T-helper 17 cell (primary cell): ENCODE results near the gene GTF3C1. TPM values are rescaled to one million over a fixed set of nuclear protein-coding genes. Genes with fewer than 3 reads are reported as not detected.
A peak's percentile ranks its signal among the peaks of the same experiment; 100 is the strongest.

Experiments
- ATAC-seq: fragments of 150-1000 bp; cut with Tn5 transposase; 2 replicates; pipeline ENCODE4 v1.10.0; 2021; ENCODE audit warnings: mild to moderate bottlenecking, moderate library complexity
- DNase-seq, 3 donors: peaks; one replicate each; pipeline versions ENCODE4 v3.0.0 to v3.0.0-alpha.2; 2020 to 2021
- H3K9me3 ChIP-seq: one replicate; pipeline ENCODE4 v1.7.0; 2013; ENCODE audit warnings: low read length, mild to moderate bottlenecking; ENCODE audit not compliant: control insufficient read depth, poor library complexity, severe bottlenecking
- H3K27ac Mint-ChIP-seq: one replicate; pipeline ENCODE4 v1.8.0; 2022; ENCODE audit warnings: mild to moderate bottlenecking, moderate library complexity, mixed read lengths
- H3K27me3 Mint-ChIP-seq: one replicate; pipeline ENCODE4 v1.8.0; 2022; ENCODE audit warnings: mixed read lengths
- H3K36me3 Mint-ChIP-seq: one replicate; pipeline ENCODE4 v1.8.0; 2022; ENCODE audit warnings: low read depth, mixed read lengths
- H3K4me1 Mint-ChIP-seq: one replicate; pipeline ENCODE4 v1.8.0; 2022; ENCODE audit warnings: mild to moderate bottlenecking, mixed read lengths
- H3K4me3 Mint-ChIP-seq: one replicate; pipeline ENCODE4 v1.8.0; 2022; ENCODE audit warnings: mild to moderate bottlenecking, moderate library complexity, mixed read lengths
- total RNA-seq, 4 donors: library from RNA in 2 of 4; stranded (reverse) in 2 of 4; gene quantifications; one replicate each; pipeline ENCODE4 v1.2.3 and lab custom pipeline; 2022 to 2026

The GTF3C1 gene
- total RNA-seq, 2 donors from 2014 or later: 55.3 to 55.6 TPM

DNA sequence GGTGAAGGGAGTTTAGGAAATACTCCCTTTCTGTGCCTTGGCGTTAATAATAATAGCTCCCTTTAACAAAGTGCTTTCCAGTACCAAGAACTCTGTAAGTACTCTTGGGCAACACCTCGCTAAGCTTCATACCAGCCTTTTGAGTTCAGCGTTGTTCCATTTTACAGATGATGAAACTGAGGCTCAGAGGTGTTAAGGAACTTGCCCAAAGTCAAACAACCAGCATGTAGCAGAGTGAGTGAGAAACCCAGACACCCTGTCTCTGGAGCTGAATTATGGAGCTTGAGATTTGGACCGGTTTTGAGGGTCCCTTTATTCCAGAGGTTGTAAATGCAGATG lies 838 bp upstream of the GTF3C1 start:
- peaks cover 33% of the 10 kb centered on the region for H3K4me1 Mint-ChIP-seq
- peak overlapping the region; percentile 100 for H3K27ac Mint-ChIP-seq
- H3K27me3 Mint-ChIP-seq: no peaks in the 10 kb centered on the region
- DNase-seq (no peak), ATAC-seq (no peak)
- H3K4me3 Mint-ChIP-seq: peak overlapping the region; percentile 99
- no peaks in the 10 kb centered on the region for H3K9me3 ChIP-seq
- H3K36me3 Mint-ChIP-seq: peaks cover 3% of the 10 kb centered on the region

DNA sequence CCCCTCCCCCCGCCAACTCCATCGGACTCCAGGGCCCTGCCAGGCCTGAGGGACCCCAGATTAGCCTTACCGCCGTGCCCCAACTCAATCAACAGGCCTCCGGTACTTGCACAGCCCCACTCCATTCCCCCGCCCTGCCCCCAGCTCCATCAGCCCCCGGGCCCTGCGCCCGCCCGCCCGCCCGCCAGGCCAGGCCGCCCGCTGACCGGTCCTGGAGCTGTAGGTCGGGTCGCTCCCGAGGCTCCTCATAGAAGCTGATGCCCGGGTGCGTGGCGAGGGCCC lies 308 bp downstream of the GTF3C1 start:
- peaks cover 38% of the 10 kb centered on the region for H3K4me1 Mint-ChIP-seq
- H3K4me3 Mint-ChIP-seq: peak overlapping the region; percentile 99
- DNase-seq: no peak
- H3K9me3 ChIP-seq: no peaks in the 10 kb centered on the region
- ATAC-seq: peak; percentile 35
- no peaks in the 10 kb centered on the region for H3K27me3 Mint-ChIP-seq
- H3K27ac Mint-ChIP-seq: peak overlapping the region; percentile 100
- H3K36me3 Mint-ChIP-seq: peaks cover 5% of the 10 kb centered on the region

DNA sequence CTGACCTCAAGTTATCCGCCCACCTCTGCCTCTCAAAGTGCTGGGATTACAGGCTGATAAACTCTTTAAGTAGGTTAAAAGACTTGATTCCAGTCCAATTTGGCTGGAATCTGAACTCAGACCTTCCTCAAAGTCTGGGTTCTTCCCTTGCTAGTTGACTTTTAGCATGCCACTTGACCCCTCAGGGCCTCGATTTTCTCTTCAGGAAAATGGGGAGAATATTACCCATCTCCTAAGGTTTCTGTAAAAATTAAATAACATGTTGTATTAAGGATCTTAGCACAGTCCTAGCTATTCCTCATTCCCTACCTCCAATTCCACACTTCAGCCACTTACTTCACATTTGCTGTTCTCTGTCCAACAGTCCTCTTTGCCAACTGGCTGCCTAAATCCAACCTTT lies 1.9 kb downstream of the GTF3C1 start:
- no peak for ATAC-seq

DNA sequence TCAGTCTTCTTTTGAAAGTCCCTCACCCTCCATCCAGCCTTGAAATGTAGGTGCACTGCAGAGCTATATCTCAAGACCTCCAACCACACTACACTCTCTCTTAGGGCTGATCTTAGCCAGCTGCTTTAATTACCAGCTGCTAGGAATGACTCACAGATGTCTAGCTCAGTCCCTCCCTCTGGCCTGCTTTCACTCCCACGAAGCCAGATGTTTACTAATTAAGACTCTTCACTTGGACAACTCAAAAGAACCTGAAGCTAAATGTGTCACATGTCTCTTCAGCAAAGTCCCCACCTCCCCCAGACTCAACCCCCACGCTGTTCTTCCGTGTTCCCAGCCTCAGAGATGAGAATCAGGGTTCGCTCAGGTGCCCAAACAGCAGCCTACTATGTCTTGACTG lies 2.6 kb downstream of the GTF3C1 start:
- H3K4me1 Mint-ChIP-seq: peaks cover 40% of the 10 kb centered on the region
- peak overlapping the region; percentile 85 for H3K27ac Mint-ChIP-seq
- H3K4me3 Mint-ChIP-seq: peak overlapping the region; percentile 47
- H3K36me3 Mint-ChIP-seq: peaks cover 13% of the 10 kb centered on the region
- no peaks in the 10 kb centered on the region for H3K9me3 ChIP-seq
- DNase-seq (no peak), ATAC-seq (no peak)
- H3K27me3 Mint-ChIP-seq: no peaks in the 10 kb centered on the region

More for the DNA sequence above, 1.9 kb downstream of the GTF3C1 start:
- no peaks in the 10 kb centered on the region for H3K27me3 Mint-ChIP-seq
- H3K9me3 ChIP-seq: no peaks in the 10 kb centered on the region
- peaks cover 13% of the 10 kb centered on the region for H3K36me3 Mint-ChIP-seq
- no peak for DNase-seq
- H3K4me1 Mint-ChIP-seq: peaks cover 40% of the 10 kb centered on the region
- H3K4me3 Mint-ChIP-seq: peak overlapping the region; percentile 62
- peak overlapping the region; percentile 85 for H3K27ac Mint-ChIP-seq

DNA sequence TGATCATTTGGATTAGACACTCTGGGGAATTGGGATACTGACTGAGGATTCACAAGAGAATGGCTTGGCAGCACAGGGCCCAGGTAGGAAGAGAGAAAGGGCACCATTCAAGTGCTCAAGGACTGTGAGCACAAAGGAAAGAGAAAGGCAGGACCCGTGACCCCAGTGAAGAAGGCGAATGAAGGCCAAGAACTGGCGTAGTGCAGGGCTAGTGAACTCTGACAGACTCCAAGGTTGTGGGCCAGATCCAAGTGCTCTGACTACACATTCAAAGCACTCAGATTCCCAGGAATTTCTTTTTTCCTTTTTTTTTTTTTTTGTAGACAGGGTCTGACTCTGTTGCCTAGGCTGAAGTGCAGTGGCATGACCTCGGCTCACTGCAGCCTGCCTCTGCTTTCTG lies 5.0 kb downstream of the GTF3C1 start:
- ATAC-seq (no peak), DNase-seq (no peak)
- Mint-ChIP-seq H3K4me1 (peaks cover 31% of the 10 kb centered on the region), H3K4me3 (peak overlapping the region; percentile 52), H3K27ac (no peak overlapping the region), H3K36me3 (peaks cover 21% of the 10 kb centered on the region), H3K27me3 (no peaks in the 10 kb centered on the region)
- H3K9me3 ChIP-seq: no peaks in the 10 kb centered on the region

DNA sequence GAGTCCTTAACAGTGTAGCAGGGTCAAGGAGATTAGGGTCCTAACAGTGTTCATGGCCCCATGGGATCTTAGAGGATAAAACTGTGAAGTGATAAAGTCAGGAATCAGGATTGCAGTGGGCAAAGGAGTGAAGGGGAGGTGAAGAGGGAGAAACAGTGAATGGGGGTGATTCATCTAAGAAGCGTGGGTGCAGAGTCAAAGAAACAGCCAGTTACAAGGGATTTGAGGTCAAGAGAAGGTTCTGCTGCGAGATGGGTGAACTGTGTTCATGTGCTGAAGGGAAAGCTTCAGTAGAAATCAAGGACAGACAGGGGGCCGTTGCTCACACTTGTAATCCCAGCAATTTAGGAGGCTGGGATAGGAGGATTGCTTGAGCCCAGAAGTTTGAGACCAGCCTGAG lies 5.9 kb downstream of the GTF3C1 start:
- no peak for DNase-seq
- no peak for ATAC-seq
- Mint-ChIP-seq H3K4me3 (no peak overlapping the region), H3K36me3 (peaks cover 23% of the 10 kb centered on the region), H3K4me1 (peaks cover 29% of the 10 kb centered on the region), H3K27ac (no peak overlapping the region), H3K27me3 (no peaks in the 10 kb centered on the region)
- H3K9me3 ChIP-seq: no peaks in the 10 kb centered on the region

DNA sequence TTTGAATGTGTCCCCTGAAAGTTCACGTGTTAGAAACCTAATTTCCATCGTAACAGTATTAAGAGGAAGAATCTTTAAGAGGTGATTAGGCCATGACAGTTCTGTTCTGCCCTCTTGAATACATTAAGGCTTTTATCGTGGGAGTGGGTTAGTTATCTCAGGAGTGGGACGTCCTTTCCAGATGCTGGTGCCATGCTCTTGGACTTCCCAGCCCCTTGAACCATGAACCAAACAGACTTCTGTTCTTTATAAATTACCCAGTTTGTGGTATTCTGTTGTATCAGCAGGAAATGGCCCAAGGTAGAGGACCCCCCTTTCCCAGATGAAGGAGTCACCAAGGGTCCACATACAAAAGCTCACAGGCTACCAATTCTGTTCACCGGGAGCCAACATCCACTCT lies 10.1 kb downstream of the GTF3C1 start:
- H3K9me3 ChIP-seq: no peaks in the 10 kb centered on the region
- ATAC-seq (no peak), DNase-seq (no peak)
- Mint-ChIP-seq H3K4me1 (peaks cover 7% of the 10 kb centered on the region), H3K27me3 (no peaks in the 10 kb centered on the region), H3K27ac (no peak overlapping the region), H3K36me3 (peaks cover 23% of the 10 kb centered on the region), H3K4me3 (no peak overlapping the region)

DNA sequence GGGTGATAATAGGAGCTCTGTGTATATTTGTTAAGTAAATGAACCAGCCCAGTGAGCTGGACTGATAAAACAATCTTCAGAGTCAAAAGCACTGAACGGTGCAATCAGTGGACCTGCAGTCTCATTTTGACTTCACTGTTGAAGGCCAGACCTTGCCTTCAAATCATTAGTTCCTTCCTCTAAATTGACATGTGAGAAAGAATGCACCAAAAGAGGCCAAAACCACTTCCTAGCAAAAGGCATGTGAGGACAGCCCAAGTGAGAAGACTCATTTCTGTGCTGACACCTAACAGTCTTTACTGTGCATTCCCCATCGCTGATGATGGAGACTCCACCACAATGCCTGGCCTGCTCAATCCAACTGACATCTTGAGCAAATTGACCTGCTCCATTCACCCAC lies 10.6 kb downstream of the GTF3C1 start:
- DNase-seq (no peak), ATAC-seq (no peak)
- Mint-ChIP-seq H3K27ac (no peak overlapping the region), H3K4me3 (no peak overlapping the region), H3K36me3 (peaks cover 18% of the 10 kb centered on the region), H3K27me3 (no peaks in the 10 kb centered on the region), H3K4me1 (peaks cover 5% of the 10 kb centered on the region)
- no peaks in the 10 kb centered on the region for H3K9me3 ChIP-seq

DNA sequence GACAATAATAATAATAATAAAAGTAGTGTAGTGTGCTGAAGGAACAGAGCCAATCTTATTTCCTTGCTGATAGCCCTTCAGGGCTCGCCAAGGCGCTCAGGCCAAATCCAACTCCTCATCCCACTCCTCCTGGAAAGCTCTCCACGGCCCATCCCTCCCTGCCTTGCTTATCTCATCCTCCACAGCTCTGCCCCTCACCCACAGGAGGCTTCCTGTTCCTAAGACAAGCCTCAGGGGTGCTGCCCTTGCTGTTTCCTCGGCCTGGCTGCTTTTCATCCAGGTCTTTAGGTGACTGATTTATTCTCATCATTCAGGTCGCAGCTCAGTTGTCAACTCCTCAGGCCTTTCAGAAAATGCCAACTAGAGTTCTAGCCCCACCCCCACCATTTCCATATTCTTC lies 11.2 kb downstream of the GTF3C1 start:
- H3K9me3 ChIP-seq: no peaks in the 10 kb centered on the region
- no peaks in the 10 kb centered on the region for H3K27me3 Mint-ChIP-seq
- H3K27ac Mint-ChIP-seq: peak overlapping the region; percentile 43
- no peak for ATAC-seq
- peaks cover 16% of the 10 kb centered on the region for H3K36me3 Mint-ChIP-seq
- H3K4me3 Mint-ChIP-seq: no peak overlapping the region
- H3K4me1 Mint-ChIP-seq: peaks cover 3% of the 10 kb centered on the region
- DNase-seq: no peak

DNA sequence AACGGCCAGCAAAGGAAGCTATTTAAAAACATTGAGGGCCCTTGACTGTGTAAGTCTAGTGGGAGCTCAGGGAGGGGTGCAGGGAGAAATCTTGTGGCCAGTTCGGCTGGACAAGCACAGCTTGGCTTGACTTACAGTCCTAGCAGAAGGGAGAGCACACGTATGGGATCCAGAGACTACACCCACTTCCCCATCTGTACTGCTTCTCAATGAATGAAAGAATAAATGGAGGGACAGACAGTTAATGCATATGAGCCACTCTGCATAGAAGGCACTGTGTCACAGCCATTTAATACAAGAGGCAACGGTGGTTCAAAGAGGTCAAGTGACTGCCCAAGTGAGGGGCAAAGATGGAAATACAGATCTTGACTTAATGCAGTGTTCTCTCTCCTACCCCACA lies 15.5 kb downstream of the GTF3C1 start:
- H3K27ac Mint-ChIP-seq: no peak overlapping the region
- H3K27me3 Mint-ChIP-seq: no peaks in the 10 kb centered on the region
- ATAC-seq: no peak
- no peaks in the 10 kb centered on the region for H3K9me3 ChIP-seq
- peaks cover 21% of the 10 kb centered on the region for H3K36me3 Mint-ChIP-seq
- DNase-seq: no peak
- H3K4me1 Mint-ChIP-seq: peaks cover 12% of the 10 kb centered on the region
- no peak overlapping the region for H3K4me3 Mint-ChIP-seq

DNA sequence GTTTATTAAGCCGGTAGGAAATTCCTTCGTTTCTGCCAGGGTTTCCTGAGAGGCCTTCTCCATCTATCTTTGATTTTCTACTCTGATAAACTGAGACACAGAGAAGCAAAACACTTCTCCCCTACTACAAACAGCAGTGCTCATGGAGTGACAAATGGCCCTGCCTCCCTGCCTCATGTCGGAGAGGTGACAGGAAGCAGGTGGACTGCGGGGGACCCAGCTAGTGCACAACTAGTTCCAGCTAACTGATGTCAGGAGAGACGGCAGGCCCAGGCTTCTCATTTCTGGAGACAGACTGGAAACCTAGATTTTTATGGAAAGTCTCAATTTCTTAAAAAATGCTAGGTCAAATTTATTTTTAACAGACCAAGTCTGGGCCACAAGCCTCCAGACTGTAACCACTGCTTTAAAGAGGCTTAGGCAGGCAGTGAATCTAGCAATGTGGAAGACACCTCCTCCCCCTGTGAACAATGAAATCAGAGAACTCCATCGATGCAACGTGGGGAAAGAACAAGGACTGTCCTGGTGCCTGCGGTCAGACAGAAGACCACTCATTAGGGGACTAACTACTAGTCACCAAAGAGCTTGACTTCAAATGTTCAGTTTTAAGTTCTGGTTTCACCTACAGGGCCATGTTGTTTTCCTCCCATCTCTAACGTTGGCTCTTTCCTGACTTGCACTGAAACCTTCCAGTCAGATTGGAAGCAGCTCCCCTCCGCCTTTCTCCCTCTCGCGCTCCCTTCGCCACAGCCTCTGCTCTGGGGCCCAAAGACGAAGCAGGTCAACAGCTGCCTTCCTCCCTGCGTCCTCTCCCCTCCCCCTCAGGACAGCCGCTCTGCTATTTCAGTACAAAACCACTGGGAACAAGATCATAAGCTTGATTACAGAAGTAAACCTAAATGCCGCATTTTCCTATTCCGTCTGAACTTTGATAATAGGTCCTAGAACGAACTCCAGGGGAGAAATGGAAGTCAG lies 17.6 kb downstream of the GTF3C1 start:
- Mint-ChIP-seq H3K4me3 (peak overlapping the region; percentile 9), H3K4me1 (peaks cover 12% of the 10 kb centered on the region), H3K36me3 (peaks cover 26% of the 10 kb centered on the region), H3K27me3 (no peaks in the 10 kb centered on the region), H3K27ac (peak overlapping the region; percentile 43)
- DNase-seq (no peak), ATAC-seq (no peak)
- no peaks in the 10 kb centered on the region for H3K9me3 ChIP-seq

DNA sequence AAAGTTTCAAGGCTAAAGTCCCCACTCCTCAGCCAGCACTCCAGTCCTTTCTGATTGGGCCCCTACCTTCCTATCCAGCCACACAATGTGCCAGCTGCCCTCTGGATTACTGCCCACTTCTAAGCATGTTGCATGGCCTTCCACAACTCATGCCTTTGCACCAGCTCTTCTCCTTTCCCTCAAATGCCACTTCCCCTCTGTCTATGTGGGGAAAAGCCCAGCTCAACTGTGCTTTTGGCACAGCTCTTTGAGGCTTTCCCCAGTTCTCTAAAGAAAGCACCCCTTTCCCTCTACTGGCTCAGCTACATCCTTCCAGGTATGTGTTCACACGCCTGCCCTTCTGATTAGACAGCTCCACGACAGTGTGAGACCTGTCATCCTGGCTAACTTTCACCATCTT lies 18.5 kb downstream of the GTF3C1 start:
- H3K27me3 Mint-ChIP-seq: no peaks in the 10 kb centered on the region
- ATAC-seq (no peak), DNase-seq (no peak)
- H3K27ac Mint-ChIP-seq: peak overlapping the region; percentile 34
- H3K4me3 Mint-ChIP-seq: no peak overlapping the region
- H3K36me3 Mint-ChIP-seq: peaks cover 29% of the 10 kb centered on the region
- peaks cover 14% of the 10 kb centered on the region for H3K4me1 Mint-ChIP-seq
- H3K9me3 ChIP-seq: no peaks in the 10 kb centered on the region

DNA sequence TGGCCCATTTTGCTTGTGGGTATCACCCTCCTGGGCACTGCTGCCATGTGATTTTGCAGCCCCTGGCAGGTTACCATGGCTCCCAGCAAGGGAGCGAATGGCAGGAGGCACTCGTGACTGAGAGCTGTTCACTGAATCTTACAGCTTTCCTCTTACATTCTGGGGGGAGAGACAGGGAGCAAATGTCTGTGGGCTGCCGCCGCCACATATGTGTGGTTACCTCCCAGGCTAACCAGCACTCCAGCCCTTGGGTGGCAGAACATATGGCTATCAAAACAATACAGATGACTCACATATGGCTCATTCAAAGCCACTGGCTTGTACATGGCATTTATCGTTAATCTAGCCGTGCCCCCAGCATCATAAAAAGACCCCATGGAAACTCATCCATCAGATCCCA lies 19.8 kb downstream of the GTF3C1 start:
- Mint-ChIP-seq H3K4me1 (peaks cover 14% of the 10 kb centered on the region), H3K36me3 (peaks cover 33% of the 10 kb centered on the region), H3K27me3 (no peaks in the 10 kb centered on the region), H3K4me3 (no peak overlapping the region), H3K27ac (peak overlapping the region; percentile 8)
- H3K9me3 ChIP-seq: no peaks in the 10 kb centered on the region
- ATAC-seq: no peak
- no peak for DNase-seq

DNA sequence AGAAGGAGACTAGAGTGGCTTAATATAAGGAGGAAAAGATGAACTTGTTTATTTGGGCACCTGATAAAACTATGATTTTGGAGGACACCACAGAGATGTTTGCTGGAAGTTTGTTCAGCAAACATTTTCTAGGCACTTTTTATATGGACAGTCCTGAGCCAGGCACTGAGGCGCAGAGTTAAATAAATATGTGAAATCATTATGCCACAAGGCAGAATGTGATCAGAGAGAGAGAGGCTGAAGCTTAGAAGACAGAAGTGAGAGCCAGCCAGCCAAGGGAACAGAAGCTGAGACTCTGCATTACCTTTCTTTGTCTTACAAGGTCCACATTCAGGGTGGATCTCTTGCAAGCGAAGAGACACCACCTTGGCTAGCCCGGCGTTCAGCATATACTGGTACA lies 21.4 kb downstream of the GTF3C1 start:
- H3K4me3 Mint-ChIP-seq: no peak overlapping the region
- H3K9me3 ChIP-seq: no peaks in the 10 kb centered on the region
- H3K27me3 Mint-ChIP-seq: no peaks in the 10 kb centered on the region
- H3K36me3 Mint-ChIP-seq: peaks cover 30% of the 10 kb centered on the region
- no peak overlapping the region for H3K27ac Mint-ChIP-seq
- DNase-seq (no peak), ATAC-seq (no peak)
- H3K4me1 Mint-ChIP-seq: peaks cover 14% of the 10 kb centered on the region
